GM10847 (cell line): ENCODE data around the gene GCA.
A peak's percentile ranks its signal among the peaks of the same experiment; 100 is the strongest.

Experiments
- POLR2A ChIP-seq: IDR thresholded peaks from 2 replicates; pipeline ENCODE4 v1.6.1; 2011; ENCODE audit not compliant: insufficient read length; ENCODE audit errors: extremely low read depth

GCA gene

DNA sequence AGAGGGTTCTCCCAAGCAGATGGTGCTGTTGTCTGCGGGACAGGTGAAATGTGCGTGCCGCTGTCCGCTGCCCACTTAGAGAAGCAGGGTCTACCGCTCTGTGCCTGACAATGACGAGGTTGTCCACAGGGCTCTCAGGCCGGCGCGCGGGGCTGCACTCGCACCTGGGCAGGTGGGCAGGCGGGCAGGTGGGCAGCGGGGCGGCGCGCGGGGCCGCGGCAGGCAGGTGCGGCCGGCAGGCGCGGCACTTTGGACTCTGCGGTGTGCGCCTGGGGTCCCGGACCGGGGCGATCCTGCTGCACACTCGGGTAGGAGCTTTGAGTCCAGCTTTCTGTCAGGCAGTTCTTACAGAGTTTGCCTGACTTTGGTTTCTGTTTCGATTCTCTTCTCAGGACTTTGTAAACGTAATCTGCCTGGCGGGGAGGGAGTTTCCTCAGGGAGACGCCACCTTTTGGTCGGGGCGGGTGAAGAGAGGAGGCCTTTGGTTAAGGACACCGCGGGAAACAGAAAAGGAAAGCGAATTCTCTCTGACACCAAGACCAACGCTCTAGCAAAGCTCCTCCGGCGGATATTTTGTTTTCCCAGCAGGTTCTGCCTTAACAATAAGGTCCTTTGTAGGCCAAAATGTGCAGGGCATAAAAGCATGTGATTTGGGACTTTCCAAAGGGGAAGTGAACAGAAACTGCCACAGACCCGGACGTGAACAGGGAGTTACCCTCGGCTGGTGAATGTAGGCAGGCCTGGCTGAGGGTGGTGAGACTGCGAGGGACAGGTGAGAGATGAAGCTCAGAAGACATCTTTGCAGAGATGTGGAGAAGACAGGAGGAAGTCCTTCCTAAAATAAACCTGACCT, 25.4 kb upstream of the GCA start, which contains the start of gene IFIH1:
Gene IFIH1 (minus strand): TSS at position 357 of the 853 bp plus-strand sequence. CDS start 377 bp downstream, outside the sequence.
- peak; percentile 48 for TF ChIP-seq POLR2A

DNA sequence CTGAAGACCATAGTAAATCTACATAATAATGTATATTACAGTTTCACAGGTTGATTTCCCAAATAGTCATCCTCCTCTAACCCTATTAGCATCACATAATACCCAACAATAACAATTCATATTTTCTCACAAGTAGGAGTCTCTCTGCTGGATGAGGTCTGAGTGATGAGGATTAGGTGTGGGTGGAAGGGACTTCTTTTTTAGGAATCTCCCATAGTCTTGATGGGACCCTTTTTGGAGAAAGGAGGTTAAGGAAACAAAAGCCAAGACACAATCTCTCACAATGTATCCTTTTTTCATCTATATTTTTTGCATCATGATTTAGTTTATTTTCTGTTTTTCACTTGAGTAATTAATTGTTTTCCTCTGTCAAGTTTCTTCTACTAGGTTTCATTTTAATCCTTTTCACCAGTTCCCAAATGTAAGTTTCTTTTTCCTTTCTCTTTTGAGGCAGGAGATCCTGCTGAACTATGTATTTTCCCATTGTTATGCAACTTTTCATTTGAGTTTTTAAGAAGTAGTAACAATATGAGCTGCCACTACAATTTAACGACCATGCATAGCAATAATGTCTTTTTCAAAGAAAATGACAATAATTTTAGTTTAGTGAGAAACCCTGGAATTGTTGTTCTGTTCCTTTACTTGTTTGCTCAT, 22.9 kb upstream of the GCA start:
- TF ChIP-seq POLR2A: no peak

DNA sequence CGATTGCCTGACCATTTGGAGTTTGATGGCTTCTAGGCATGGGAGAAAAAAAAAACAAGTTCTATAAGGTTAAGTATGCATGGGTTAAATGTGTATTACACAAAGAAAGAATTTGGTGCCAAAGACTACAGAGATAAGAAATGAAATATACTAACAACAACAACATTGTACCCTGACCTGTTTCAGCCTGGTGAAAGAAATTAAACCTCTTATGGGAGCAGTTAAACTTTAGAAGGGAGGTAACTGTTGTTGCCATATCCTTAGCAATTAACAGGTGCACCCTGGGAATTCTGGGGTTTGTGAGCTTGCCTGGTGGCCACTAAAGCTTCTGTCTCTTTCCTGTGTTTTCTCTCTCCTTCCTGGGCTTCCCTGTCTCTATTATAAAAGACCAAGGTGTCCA, 19.0 kb upstream of the GCA start:
- no peak for TF ChIP-seq POLR2A

DNA sequence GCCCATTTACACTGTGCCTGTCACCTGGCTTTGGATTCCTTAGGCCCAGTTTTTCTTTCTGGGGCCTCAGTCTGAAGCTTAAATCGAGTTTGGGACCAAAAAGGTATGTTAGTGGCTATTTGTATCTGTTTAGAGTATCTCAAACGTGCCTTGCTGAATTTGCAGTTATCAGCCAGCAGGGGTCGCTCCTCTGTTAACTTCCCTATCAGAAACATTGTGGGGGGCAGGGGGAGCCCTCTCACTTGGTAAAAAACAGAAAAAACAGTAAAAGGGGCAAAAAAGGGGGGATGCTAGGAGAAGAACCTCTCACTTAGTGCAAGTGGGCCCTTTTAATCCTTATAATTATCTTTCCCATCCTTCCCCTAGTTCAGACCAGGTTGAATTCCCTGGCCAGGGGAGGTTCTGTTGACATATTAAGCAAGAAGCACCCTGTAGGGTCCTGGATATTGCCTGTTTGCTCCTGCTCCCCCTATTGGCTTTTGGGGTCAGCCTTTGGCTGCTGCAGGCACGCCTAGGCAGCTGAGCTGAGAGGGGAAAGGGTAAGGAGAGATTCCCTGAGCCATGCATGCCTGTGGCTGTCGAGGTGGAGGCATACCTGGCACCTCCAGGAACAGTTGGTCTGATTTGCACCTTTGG, 16.7 kb upstream of the GCA start:
- TF ChIP-seq POLR2A: no peak

DNA sequence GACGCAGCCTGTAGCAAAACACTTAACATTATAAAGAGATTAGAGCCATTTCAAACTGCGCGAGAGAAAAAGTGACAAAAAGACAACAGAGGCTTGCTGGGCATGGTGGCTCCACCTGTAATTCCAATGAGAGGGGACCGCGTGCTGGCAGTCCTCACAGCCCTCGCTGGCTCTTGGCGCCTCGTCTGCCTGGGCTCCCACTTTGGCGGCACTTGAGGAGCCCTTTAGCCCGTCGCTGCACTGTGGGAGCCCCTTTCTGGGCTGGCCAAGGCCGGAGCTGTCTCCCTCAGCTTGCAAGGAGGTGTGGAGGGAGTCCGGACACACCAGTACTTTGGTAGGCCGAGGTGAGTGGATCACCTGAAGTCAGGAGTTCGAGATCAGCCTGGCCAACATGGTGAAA, 16.1 kb upstream of the GCA start:
- TF ChIP-seq POLR2A: no peak

DNA sequence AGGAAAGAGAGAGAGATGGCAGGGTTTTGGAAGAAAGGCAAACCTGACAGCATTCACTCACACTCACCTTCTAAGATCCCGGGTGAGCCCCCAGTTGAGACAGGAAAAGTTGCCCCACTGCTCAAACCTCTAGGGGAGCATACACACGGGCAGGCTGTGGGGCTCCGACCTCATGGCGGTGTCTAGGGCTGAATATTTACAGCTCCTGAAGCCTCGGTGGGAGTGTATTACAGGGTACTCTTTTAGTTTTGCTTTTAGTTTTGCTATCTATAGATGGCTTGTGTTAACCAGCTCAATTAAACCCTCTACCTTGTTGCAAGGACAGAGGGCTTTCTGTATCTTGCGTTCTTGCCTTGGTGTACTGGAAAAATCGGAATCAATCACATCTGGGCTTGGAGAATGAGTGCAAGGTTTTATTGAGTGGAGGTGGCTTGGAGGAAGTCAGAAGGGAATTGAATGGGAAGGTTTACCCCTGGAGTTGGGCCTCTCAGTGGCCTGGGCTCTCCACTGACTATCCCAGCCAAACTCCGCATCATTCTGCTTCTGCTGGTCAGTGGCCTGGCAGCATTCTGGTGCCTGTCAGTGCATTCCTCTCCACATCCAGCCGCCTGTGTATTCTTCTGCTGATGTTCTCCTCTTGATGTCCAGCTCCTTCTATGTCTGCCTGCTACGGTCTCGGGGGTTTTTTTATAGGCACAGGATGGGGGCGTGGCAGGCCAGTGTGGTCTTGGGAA, 15.3 kb upstream of the GCA start:
- no peak for TF ChIP-seq POLR2A

DNA sequence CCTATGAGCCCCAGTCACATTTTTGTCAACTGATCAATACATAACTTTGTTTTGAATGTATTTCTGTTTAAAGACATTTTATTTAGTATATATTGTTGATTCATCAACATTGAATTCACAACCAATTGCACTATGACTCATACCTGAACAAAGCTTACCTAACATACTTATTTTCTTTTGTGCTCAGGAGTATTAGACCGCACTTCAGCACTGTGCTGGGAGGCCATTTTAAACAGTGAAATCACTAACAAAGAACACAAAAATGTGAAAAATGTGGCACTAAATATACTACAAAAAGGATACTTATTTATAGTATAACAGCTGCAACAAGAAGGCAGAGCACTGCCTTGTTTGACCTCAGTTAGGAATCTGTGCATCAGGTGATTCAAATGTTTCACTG, 13.1 kb upstream of the GCA start:
- no peak for TF ChIP-seq POLR2A

DNA sequence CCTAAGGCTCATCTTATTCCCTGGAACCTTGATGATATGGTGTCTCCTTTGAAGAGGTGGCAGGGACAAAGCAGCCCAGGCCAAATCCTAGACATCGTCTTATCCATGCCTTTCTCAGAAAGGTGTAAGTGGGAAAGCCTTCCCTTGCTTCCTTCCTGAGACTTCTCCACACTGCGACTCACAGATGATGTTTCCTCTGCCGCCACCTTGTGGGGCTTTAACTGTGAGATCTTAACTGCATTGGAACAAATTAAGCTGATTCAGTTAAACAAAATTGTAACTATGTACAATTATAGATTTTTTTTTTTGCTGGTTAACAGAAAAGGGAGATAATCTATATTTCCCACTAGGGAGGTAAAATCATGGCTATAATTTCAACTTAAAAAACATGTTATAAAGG, 10.0 kb upstream of the GCA start:
- no peak for TF ChIP-seq POLR2A

DNA sequence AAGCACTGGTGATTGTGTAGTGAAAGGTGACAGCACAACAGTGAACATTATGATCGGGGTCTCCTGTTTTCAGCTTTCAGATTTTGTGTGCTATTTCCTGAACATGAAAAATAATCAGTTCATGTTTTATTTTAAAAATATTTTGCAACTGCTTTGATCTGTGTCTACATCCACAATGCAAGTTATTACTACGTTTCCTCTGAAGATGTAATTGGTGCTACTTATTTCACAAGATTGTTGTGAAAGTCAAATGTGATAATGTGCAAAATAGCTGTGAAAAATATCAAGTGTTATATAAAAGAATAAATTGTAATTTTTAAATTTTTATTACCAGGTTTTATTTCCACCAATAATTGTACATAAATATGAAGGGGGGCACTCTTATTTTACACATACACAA, 6.1 kb upstream of the GCA start:
- no peak for TF ChIP-seq POLR2A

DNA sequence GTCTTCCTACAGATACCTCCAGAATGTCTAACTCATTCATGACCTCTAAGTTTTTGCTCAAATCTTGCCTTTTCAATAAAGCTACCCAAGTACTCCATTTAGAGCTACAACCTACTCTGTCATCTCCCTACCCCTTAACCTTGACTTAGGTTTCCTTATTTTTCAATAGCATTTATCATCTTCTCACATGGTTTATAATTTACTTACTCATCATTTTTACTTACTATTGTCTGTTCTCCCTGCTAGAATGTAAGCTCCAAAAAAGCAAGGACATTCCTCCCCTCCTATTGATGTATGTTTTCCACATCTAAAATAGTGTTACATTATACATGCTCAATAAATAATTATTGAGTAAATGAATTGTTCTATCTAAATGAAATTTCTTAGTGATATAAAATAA, 3.1 kb upstream of the GCA start:
- no peak for TF ChIP-seq POLR2A

DNA sequence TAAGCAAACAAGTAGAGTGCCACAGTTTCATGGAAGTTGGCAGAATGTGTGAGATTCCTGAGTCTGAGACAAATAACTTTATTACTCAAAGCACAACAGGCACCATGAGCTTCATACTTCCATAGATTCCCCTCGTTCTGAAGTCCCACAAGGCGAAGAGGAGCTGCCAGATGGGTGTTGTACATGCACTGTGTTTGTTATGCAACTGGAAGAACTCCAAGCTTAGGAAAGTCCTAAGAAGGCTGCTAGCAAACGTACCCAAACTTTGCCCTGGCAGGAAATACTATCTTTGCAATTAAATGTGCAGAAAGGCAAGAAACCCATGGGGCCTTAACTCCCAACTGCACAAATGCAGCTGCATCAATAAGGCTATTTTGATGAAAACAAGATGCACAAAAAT, 1.6 kb upstream of the GCA start:
- TF ChIP-seq POLR2A: no peak

DNA sequence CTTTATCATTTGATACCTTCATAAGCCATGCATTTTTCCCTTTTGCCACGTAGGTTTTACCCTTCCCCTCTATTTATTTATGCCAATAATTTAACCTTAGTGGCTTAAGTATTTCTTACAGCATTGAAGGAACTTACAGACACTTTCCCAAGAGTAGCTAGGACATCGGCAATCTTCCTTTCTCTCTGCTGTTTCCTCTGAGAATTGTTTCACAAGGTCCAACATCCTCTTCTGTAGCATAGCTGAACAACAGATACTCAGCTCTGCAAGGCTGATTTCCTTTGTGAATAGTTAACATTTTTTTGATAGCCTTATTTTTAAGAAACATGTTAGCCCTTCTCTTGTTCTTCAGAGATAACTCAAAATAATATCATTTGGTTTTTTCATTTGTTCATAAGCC, 1.1 kb upstream of the GCA start:
- TF ChIP-seq POLR2A: no peak

DNA sequence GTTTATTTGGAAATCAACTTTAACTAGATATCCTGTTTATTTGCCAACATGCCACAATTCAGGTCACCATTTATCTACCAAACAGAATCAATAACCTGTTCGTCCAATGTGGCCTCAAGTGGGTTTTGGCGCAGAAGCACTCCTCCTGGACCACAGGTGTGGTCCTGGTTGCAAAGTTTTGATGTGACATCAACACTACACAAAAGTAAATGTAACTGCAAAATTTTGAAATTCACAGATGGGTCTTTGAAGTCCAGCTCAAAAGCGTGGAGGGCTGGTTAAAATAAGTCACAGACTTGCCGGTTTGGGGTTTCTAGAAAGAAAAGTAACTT, 474 bp upstream of the GCA start:
- TF ChIP-seq POLR2A: no peak

DNA sequence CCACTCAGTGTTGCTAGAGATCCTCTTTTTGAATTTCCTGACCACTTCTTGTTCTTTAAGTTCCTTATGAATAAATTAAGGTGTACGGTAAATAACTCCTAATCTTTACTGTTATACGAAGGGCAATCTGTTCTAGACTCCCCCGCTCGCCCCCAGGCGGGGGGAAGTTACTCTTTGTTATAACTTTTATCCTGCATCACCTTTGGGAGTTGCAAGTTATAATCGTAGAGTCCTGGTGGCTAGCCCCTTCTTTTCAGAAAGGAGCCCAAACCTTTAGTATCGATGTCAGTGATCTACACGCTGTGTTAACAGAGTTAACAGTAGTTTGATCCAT, 652 bp downstream of the GCA start:
- no peak for TF ChIP-seq POLR2A

DNA sequence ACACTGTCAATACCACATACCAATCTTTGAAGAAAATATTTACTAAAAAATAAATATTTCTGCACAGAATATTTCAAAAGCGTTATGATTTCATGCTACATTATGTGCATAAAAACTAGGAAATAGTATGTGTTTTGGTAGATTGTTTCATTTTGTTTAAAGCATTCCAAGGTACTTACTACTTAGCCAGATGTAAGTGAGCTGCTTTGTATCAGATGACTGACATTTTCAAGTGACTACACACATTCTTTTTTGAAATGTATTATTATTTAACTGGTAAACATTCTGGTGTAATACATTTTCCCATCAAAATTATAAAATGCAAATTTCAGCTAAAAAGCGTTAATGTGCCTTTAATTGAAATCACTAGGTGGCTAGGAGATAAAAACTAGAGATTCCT, 21.5 kb downstream of the GCA start:
- TF ChIP-seq POLR2A: no peak

DNA sequence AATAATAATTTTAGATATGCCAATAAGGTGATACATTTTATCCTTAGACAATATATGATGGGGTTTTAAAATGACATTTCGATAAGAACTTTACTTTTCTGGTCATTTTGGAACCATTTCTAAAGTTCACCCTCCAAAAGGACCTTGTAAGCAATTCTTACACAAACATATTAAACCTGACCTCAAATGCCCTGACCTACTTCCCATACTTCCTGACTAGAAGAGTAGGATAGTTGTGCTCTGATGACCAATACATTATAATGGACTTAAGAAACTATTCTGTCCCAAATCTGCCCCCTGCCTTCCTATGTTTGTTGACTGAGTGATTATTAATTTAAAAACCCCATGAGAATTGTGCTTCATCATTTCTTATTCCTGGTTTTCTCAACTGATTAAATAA, 24.6 kb downstream of the GCA start:
- no peak for TF ChIP-seq POLR2A
